Posterior cingulate gyrus (tissue), 11 donors: ENCODE measurements around the gene CST6.
"Not testable (repeated sequence)": the region's sequence is repeated elsewhere in the genome, so short reads cannot be mapped to it uniquely, and the experiment has no call there.

Experiments used
- DNase-seq, 10 donors: peaks; one replicate each; pipeline versions ENCODE4 v3.0.0 to v3.0.0-alpha.2; 2020 to 2021; ENCODE audit warnings: mixed read lengths in 3 of 10
- intact Hi-C: fragments of 100-400 bp; cut with DNase I; formaldehyde crosslinking; loops from one replicate; pipeline ENCODE4 v1.15.1; 2023

The CST6 gene

DNA sequence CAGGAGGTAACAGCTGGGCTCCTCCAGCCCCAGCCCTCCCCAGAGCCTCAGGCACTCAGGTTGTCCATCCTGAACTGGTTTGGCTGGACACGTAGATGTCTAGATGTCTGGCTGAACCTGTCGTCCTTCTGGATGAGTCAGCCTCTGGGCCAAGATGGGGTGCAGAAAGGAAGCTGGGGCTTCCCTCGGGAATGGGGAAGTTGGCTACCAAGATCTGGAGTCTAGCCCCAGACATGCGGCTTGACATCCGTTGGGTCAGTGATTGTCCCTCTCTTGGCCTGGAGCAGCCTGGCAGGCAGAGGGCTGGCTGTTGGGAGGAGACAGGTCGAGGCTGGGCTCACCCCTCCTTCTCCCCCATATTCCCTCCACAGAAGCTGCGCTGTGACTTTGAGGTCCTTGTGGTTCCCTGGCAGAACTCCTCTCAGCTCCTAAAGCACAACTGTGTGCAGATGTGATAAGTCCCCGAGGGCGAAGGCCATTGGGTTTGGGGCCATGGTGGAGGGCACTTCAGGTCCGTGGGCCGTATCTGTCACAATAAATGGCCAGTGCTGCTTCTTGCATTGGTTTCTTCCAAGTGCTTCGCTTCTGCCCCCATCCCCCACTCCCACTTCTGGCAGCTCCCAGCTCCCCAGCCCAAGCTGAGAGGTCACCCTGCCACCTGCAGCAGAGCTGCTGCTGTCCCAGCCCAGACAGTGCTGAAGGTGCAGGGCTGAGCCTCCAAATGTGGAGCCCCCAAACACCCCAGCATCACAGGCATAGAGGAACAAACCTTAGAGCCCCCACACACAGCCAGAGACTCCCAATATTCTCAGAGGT, 1.3 kb downstream of the CST6 start:
- intact Hi-C loops = no loop called here
- peak in 2 of 10 donors; percentile 26 to 67 for DNase-seq

- intact Hi-C loops = no loop called here
Measured at GRCh38 chr11:66013762-66014100, 1.9 kb downstream of the CST6 start.

GRCh38 chr11:66014804-66015453, 3.1 kb downstream of the CST6 start:
- intact Hi-C loops = no loop called here
- DNase-seq = peak in 1 of 10 donors; percentile 62

More at GRCh38 chr11:66013762-66014100, 1.9 kb downstream of the CST6 start:
- peak in 2 of 10 donors; percentile 22 to 51 for DNase-seq

GRCh38 chr11:66015454-66015881, 3.7 kb downstream of the CST6 start:
- intact Hi-C loops = no loop called here
- DNase-seq = peak in 1 of 10 donors; percentile 55

DNA sequence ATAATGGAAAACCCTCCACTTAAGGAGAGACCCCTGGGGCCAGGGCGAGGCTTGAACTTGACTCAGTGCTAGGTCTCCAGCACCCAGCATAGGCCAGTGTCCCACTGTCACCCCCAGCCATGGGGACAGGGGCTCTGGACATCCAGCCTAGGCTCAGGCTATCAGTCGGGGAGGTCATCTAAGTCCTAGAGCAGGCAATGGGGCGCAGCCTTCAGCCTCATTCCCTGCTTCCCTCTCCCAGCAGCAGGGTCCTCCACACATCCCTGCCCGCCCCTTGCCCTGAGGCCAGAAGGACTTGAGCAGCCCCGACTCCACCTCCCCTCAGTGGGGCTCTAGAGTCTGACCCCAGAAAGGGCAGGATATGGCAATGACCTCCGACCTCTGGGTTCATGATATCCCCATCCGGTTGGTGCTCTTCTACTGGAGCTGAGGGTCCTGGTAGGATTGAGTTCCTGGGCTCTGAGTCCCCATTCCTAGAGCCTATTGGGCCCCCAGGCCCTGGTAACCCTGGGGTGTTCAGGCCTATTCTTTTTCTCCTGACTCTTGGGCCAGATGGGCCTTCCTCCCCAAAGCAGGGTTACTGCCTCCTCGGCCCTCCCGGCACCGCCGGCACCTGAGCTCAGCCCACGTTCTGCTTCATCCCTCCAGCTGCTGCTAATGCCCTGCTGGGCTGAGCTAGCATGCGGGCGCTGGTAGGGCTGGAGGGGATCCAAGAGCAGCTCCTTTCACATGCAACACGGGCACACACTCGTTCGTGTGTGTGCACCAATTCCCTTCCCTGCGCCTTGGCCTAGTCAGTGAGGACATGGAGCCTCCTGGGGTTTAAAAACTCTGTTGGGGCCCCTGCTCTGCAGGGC, 4.4 kb downstream of the CST6 start:
- peak in 3 of 10 donors; percentile 50 to 68 (median 61) for DNase-seq
- intact Hi-C loops = no loop called here

DNA sequence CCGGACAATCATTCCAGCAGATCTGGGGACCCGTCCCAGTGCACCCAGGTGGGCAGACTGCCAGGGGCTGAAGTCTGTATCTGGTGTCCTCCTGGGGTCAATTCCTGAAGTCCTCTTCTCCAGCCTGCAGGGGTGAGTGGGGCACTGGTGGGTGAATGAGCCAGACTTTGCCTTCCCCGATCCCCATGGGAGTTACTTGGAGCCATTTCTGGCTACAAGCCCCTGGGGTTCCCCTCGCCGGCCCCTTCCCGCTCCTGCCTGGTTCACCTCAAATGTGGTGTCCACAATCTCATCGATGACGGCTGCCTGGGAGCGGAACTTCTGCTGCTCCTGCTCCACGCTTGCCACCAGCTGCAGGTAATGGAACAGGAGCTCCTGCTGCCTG, 5.0 kb downstream of the CST6 start:
- intact Hi-C loops = no loop called here
- DNase-seq = peak in 2 of 10 donors; percentile 67 to 85

GRCh38 chr11:66017321-66017720, 5.5 kb downstream of the CST6 start:
- DNase-seq = peak in 2 of 10 donors; percentile 5 to 34
- intact Hi-C loops = no loop called here

DNA sequence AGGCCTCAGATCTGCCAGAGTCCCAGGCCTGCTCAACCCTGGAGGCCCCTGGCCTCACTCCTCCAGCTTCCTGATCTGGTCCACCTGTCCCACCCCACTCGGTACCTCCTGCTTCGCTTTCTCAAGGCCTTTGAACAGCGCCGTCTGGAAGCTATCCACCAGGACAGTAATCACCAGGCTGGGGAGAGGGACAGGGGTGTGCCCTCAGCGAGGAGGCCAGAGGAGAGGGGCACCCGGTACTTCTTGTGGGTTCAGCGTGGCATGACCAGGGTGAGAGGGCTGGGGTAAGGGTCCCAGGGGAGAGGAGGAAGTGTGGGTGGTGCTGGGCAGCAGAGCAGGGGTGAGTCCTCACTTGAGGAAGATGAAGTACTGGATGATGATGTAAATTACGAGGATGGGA, 8.4 kb downstream of the CST6 start:
- DNase-seq = no peak
- intact Hi-C loops = no loop called here

- intact Hi-C loops = no loop called here
- DNase-seq = peak in 1 of 10 donors; percentile 81
Measured at GRCh38 chr11:66020618-66021357, 9.0 kb downstream of the CST6 start.

DNA sequence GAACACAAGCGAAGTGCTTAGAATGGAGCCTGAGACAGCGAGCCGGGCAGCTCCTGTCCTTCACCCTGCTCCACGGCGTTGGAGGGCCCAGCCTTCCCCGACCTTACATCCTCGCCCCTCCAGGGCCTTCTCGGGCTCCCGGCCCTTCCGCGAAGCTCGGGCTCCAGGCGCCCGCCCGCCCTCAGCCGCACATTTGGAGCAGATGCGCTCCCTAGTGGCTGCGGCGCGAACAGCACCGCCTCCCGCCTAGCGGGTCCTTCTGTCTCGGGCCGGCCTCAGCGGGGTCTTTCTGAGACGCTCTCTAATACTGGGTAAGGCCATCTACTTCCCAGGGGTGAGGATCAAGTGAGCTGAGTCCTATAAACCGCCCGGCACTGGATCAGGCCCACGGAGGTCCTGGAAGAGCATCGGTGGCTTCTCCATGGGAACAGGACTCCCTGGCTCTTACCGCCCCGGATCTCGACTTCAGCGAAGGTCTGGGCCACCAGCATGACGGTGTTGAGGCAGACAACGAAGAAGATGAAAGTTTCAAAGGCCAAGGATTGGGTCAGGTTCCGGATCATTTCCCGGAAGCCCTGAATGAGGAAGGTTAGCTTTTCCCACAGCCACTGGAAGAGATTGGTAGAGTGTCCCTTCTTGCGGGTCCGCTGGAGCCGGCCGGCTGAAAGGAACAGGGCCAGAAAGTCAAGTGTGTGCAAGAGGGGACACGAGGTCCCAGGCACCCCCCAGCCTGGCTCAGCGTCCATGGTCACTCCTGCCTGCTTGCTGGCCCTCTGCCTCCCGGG, 10.8 kb downstream of the CST6 start:
- intact Hi-C loops = no loop called here
- peak; percentile 28 to 94 (median 73) for DNase-seq

DNA sequence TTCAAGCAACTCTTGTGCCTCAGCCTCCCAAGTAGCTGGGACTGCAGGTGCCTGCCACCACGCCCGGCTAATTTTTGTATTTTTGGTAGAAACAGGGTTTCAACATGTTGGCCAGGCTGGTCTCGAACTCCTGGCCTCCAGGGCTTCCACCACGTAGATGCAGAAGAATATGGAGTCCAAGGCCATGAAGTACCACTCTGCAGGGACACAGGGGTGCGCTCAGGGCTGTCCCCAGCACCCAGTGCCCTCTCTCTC, 11.3 kb downstream of the CST6 start:
- intact Hi-C loops = not testable (repeated sequence)
- peak in 1 of 10 donors; percentile 70 for DNase-seq

- intact Hi-C loops = no loop called here
- no peak for DNase-seq
Measured at GRCh38 chr11:66026017-66026529, 14.3 kb downstream of the CST6 start, which contains the start of gene CATSPER1. Gene CATSPER1, minus strand, starts transcription at chr11:66026479. Its CDS starts 100 bp downstream, at chr11:66026379.

- intact Hi-C loops = no loop called here
- DNase-seq = no peak
Measured at GRCh38 chr11:66032957-66033735, 21.3 kb downstream of the CST6 start.

DNA sequence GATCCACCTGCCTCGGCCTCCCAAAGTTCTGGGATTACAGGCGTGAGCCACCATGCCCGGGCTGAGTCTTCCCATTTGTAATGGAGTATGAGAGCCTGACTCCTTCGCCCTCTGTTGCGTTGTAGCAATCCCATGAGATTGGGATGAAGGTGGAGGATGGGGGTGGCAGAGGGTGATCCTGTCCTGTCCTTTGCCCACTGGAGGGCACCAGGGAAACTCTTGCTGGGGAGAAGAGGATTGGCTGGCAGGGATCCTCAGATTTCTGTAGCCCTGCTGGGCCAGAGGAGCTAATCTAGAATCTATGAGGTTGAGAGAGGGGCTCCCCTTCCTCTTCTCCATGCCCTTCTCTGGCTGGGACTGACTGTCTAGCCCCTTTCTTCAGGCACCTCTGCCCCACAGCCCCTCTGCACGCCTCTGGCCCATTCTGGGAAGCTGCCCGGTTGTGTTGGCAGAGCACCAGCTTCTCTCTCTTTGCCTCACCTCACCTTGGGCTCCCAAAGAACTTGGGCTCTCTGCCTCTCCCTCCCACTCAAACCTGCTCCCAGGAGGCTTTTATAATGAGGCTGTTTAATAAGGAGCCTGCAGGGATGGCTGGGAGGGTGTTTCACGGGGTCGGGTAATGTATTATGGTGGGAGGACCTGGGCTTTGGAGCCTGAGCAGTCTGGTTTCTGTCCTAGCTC, 24.0 kb downstream of the CST6 start:
- intact Hi-C loops = no loop called here
- DNase-seq = peak in 1 of 10 donors; percentile 60

DNA sequence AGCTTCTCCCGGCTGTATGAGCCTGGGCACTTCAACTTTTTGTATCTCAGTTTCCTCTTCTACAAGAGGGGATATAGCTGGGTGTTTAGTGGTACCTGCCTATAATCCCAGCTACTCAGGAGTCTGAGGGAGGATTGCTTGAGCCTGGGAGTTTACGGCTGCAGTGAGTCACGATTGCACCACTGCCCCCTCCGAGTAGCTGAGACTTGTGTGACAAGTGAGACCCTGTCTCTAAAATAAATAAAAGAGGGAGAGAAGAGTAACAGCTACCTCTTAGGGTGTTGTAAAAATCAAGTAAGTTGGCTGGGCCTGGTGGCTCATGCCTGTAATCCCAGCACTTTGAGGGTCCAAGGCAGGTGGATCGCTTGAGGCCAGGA, 24.5 kb downstream of the CST6 start:
- intact Hi-C loops = no loop called here
- no peak for DNase-seq

GRCh38 chr11:66037327-66037726, 25.5 kb downstream of the CST6 start:
- no peak for DNase-seq
- intact Hi-C loops = no loop called here

- DNase-seq = peak in 1 of 10 donors; percentile 2
- intact Hi-C loops = no loop called here
Measured at GRCh38 chr11:66039765-66040164, 28.0 kb downstream of the CST6 start.
